NCI-H2196 (cell line): ENCODE results near the gene OR2T5.
"Not testable (repeated sequence)": the region's sequence is repeated elsewhere in the genome, so short reads cannot be mapped to it uniquely, and the experiment has no call there.

Source experiments
- DNase-seq: peaks from one replicate; lab custom pipeline; 2025; ENCODE audit not compliant: unreplicated experiment; lab: John Stamatoyannopoulos, UW

OR2T5 gene, protein sequence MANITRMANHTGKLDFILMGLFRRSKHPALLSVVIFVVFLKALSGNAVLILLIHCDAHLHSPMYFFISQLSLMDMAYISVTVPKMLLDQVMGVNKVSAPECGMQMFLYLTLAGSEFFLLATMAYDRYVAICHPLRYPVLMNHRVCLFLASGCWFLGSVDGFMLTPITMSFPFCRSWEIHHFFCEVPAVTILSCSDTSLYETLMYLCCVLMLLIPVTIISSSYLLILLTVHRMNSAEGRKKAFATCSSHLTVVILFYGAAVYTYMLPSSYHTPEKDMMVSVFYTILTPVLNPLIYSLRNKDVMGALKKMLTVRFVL

DNA sequence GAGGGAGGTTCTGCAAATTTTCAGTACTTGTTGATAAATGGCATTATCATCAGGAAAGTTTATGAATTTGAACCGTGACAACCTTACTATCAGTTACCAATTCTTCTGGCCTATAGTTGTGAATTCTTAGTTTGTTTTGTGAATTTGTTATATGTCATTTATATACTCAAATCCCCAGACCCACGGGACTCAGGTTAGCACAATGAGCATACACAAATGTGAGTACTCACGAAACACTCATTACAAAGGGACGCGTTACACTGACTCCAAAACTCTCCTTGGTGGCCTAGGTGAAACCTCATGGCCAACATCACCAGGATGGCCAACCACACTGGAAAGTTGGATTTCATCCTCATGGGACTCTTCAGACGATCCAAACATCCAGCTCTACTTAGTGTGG is at the start of gene OR2T5:
Gene OR2T5, plus strand, starts transcription at position 301 of the 400 bp plus-strand sequence. Its CDS starts 0 bp downstream, at position 301.
- DNase-seq = not testable (repeated sequence)

DNA sequence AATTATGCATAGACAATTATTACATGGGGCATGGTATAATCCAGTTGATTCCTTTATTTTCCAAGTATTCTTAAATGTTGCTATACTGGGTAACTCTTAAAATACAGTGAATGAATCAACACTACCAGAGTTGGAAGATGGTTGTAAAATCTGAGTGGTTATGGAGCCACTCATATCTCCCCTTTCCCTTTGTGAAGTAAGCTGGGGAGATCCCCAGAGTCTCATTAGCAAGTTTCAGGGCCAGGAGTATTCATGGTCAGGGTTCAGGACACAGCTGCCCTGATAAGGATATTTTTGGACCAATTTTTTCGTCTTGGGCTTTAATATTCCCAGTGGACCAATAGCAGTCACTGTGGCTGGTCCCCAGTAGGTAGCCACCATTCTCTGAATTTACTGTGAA is 49.7 kb upstream of the OR2T5 start:
- DNase-seq = not testable (repeated sequence)

DNA sequence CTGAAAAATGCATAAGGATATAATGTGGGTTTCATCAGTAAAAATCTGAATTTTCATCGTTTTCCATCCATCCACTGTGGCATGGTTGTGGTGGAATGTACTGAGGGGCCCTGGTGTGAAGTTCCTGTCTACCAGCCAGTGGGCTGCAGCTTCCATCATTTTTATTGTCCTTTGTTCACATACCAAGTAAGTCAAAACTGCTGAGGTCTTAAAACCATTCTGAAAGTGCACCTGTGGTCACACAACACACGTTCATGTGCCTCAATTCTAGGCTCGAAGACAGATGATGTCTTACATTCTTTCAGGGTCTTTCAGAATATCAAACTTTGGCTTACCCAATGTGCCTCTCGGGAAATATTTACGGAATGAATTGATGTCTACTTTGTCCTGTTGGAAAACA is 49.1 kb upstream of the OR2T5 start:
- not testable (repeated sequence) for DNase-seq

DNA sequence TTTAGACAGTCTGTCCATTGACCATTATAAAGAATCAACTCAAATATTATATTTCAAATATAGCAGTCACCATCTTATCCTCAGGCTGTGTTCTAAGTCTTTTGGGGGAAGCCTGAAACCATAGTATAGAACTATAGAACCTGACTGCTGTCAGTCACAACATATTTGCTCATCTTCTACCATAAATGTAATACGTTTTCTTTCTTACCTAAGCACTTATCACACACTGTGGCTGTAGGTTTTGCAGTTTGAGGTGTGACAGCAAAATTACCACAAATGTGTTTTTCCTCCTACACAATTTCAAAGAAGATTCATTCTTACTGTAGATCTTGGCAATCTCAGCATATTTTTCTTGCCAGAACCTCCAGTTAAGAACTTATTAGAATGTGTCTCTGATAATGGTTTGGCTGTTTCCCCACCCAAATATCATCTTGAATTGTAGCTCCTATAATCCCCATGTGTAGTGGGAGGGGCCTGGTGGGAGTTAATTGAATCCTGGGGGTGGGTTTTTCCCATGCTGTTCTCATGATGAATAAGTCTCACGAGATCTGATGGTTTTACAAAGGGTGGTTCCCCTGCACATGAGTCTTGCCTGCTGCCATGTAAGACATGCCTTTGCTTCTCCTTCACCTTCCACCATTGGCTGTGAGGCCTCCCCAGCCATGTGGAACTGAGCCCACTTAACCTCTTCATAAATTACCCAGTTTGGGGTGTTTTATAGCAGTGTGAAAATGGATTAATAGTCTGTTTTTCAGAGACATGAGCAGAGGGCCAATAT is 45.7 kb upstream of the OR2T5 start:
- DNase-seq = not testable (repeated sequence)

DNA sequence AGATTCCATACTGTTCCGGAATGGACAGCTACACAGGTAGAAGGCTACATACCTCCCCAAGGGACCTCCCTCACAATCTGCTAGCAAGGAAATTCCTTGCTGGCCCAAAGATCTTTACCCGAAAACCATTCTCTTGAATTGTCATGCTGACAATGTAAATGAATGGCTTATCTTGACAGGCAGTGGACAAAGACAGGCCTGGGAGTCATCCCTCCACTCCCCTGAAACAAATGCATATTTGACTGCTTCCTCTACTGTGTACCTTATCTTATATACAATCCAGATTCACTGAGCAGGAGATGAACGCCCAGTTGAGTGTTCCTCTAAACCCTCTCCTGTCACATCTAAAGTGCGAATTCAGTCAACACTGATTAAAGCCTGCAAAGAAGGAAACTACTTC is 43.8 kb upstream of the OR2T5 start:
- DNase-seq = not testable (repeated sequence)

DNA sequence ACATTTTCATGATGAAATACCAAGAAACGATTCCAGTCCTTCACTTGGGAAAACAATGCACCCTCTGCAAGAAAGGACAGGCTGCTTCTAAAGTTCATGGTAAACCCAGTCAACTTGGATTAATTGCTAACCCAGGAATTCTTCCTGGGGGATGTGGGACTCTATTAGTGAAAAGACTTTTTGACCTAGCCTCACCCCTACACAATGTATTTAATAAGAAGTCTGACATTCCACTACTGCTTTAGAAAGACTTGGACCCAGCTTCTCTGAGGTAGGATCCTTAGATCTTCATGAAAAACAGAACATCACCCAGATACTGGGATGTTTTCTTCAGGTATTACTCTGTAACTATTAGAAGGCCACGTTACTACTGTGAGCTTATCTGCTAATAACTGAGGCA is 43.0 kb upstream of the OR2T5 start, which contains the start of gene OR2T2:
Gene OR2T2, plus strand, starts transcription at position 239 of the 400 bp plus-strand sequence. CDS start 7,161 bp downstream, outside the sequence.
- not testable (repeated sequence) for DNase-seq

DNA sequence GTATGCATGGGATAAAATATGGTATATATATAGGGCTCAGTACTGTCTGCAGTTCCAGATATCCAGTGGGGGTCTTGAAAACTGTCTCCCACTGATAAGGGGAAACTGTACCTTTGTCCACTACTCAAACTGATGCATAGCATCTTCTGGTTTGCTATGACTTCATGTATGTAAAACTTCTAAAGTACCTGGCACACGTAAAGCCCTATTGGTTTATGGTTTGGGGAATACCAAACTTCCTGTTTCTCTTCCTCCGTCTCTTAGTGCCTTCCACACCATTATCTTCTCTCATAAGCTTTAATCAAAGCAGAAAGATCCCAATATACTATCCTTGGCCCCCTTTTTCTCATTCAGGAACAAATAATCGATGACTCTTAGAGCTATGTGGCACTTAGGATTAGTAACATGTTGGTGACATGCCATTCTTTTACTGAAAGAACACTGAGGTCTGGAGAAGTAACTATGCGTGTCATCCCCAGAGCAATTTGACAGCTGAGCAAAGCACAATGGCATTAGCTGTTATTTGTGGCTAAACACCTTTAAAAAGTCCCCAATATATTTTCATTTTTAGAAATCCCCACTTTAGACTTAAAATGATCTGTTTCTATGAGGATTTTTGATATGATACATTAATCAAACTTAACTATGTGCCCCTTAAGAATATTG is 39.8 kb upstream of the OR2T5 start:
- DNase-seq = not testable (repeated sequence)

DNA sequence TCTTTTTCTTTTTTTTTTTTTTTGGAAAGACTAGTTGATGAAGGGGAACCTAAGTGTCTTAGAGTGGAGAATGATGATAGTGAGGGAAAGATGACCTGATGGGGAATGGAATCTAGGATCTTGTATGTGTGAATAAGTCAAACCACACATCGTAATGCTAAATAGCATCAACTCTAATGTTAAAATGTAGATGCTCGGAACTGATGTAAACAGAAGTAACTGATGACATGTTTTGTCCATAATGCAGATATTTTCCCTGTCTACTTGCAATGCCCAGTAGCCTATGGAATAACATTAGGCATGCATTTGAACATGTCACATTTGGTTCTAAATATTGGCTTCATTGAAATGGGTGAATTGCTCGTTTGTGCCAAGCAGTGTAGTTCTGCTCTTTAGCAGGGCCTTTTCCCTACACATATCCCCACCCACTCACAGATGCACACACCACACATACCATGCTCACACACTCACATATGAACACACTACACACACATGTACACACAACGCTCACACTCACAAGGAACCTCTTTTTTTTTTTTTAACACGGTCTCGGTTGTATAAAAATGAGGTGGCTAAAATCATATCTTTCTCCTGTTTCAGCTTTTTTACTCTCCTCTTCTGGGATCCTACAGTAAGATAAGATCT is 38.4 kb upstream of the OR2T5 start:
- not testable (repeated sequence) for DNase-seq

DNA sequence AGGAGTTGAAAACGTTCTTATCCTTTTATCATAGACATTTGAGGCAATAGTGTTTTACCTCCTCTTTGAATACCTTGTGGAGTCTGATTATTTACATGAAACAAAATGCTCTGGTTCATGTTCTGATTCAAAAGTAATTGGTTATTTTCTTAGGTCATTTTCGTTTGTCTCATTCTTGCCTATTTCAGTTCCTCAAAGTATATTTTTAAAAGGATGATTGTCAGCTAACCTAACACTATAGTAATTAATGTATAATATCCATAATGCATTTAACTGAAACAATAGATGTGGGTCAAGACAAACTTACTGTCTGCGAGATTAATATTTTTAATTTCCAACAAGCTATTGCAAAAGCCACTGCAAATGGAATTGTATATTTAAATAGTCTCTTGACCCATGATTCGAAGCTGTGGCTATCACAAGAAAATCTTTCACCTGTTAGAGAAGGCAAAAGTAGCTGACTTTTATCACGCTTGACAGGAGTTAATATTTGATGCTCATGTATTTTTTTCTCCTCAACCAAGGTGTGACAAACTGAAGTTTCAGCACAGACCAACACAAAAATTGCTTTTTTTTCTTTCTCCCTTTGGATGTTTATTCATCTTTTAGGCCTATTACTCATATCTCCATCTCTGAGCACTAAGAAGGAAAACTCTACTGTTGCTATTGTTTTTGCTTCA is 37.8 kb upstream of the OR2T5 start:
- DNase-seq = not testable (repeated sequence)

DNA sequence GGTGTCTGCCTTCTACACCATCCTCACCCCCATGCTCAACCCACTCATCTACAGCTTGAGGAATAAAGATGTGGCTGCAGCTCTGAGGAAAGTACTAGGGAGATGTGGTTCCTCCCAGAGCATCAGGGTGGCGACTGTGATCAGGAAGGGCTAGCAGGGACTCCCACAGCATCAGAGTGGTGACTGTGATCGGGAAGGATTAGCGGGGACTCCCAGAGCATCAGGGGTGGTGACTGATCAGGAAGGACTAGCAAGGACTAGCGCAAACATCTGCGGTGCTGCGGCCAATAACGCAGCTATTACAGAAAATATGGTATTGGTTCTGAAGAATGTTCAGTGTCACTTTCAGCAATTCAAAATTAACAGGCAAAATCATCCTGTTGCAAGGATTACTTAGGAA is 34.8 kb upstream of the OR2T5 start:
- DNase-seq = not testable (repeated sequence)

DNA sequence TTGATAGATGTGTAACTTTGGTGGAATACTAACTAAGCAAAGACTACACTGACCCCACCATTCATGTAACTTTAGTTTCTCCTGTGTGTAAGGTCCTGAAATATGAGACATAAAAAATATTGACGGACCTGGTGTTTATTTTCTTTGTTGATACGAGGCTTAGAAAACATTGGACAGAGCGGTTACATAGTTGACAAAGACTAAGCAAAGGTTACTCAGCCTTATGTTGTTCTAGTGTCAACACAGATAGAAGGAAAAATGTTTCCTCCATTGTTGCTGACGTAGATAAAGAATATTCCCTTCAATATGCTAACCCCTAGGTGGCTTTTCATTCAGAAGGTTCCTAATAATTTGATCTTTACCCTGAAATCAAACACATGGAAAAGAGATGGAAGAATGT is 33.3 kb upstream of the OR2T5 start:
- not testable (repeated sequence) for DNase-seq

DNA sequence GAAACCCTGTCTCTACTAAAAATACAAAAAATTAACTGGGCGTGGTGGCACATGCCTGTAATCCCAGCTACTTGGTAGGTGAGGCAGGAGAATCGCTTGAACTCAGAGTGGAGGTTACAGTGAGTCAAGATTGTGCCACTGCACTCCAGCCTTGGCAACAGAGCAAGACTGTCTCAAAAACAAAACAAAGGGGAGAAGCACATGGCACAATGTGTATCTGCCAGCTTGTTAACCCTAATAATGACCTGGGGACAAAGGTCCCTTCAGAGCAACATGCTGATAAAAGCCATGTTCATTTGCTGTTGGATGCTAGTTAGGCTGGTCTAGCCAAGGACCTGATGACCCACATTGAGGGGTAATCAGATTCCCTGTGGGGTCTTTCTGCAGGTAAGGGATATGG is 31.8 kb upstream of the OR2T5 start:
- not testable (repeated sequence) for DNase-seq

DNA sequence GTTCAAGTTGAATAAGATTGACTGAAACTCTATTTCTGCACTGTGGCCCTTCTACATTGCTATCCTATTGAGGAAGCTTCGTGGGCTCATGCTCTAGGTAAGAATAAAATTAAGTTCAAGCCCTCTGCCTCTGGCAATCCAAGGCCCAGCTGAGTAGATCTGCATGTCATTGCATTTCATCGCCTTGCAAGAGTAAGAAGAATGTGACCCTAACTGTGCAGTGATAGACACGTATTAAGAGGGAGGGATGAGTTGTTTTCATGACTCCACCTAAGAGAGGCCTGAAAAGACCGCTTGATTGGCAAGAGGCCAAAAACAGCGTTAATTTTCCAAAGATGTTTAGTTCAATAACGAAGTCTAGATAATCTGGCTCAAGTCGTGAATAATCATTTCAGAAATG is 29.3 kb upstream of the OR2T5 start:
- not testable (repeated sequence) for DNase-seq

DNA sequence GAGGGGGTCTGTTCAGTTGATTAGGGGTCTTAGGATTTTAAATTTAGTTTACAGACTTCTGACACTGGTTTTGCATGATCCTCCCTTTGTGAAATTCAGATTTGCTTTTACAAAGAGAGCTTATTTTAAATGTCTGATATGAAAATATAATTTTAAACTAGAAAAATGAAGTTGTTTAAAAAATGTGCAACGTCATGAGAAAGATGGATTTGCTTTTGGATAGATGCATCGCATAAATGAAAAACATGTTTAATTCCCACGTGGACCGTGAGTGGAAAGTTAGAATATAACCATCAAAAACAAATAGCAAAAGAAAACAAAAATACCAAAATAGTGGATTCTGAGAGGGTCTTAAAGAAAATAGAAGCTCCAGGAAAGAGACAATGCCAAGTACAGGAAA is 17.2 kb upstream of the OR2T5 start:
- DNase-seq = no peak

DNA sequence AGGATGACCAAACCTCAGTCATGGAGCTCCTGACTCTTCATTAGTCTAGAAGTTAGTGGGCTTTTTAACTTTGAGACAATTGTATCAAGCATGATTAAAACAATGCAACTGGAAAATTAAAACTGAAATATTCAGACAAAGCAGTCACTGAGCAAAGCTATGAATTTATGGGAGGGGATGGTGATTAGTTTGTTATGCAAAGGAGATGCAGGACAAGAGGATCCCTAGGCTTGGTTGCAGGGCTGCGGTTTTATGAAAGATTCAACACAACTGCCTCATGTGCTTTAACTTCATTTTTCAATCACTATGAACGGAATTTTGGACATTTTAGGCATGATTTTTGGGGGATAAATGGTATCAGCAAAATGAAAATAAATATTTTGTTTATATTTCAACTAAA is 16.3 kb upstream of the OR2T5 start:
- DNase-seq = not testable (repeated sequence)

DNA sequence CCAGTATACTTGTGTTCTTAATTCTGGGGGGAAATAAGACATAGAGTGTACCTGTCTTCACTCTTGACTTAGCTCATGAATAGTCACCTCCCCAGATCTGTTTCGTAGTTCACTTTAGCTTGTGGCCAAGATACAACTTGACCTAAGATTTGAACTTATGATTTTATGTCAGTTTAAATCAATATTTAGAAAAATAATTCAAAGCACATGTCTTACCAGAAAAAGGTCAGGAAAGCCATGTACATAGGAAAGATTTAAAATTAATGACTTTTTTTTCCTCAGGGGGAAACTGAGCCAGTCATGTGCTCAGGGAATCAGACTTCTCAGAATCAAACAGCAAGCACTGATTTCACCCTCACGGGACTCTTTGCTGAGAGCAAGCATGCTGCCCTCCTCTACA is 15.3 kb upstream of the OR2T5 start, which contains the start of gene OR2T3:
Gene OR2T3, plus strand, starts transcription at position 301 of the 400 bp plus-strand sequence. Its CDS starts 0 bp downstream, at position 301.
- DNase-seq = not testable (repeated sequence)

DNA sequence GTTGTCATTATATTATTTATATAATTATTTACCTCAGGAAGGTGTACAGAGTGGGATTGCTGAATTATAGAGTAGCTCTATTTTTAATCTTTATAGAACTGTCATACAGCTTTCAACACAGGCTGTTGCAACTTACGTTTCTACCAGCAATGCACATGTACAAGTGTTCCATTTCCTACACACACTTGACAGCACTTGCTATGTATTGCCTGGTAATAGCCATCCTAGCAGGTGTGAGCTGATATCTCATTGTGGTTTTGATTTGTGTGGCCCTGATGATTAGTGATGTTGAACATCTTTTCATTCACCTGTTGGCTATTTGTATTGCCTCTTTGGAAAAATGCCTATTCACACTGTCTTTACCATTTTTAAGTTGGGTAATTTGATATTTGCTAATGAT is 12.7 kb upstream of the OR2T5 start:
- DNase-seq = not testable (repeated sequence)

DNA sequence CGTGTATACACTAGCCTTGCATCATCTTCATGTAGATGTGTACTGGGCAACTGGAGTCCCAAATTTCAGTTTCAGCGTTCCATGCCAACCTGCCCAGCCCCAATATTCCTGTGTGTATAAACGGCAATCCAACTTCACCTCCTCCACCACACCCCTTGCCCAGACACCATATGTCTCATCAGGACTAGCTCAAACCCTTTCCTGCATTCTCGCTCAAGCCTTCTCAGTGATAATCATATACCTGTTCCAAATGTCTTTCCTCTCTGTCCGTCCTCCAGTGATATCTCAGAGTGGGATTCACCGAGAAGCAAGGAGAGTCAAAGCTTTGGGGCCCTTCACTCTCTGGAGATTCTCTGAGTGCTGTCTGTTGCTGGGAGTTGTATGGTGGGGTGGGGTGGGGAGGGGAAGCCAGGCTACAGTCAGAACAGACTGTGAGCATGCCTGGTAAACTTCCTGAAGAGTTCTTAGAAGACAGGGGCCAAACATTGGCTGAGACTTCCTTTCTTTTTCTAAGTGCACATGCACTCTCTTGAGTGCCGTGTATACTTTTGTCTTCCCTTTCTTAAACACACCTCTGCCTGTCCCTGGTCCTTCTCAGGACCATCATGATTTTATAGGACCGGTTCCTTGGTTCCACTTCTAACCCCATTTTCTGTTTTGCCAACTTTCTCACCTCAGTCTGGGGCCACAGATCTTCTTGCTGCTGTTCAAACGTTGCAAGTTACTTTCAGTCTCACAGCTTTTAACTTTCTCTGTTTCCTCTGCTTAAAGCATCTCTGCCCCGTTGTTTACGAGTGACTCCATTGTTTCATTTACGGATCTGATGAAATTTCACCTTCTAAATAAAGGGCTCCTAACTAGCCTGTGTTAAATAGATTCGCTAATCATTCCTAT is 6.5 kb upstream of the OR2T5 start:
- DNase-seq = not testable (repeated sequence)

DNA sequence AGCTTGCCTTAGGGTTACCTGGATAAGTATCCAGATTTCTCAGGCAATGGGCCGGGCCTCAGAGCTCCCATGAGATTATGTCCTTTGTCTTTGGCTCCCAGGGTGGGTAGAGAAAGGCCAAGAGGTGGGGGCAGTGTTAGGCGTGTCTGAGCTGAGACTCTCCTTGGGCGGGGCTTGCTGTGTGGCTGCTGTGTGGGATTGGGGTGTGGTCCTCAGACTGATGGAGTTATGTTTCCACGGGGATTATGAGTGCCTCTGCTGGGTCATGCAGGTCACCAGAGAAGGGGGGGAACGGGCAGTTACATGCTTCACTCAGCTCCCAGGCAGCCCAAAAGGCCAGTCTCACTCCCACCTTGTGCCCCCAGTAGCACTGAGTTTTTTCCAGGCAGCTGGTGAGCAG is 8.3 kb downstream of the OR2T5 start:
- not testable (repeated sequence) for DNase-seq
